NCI-H1105 (cell line): Measurements from ENCODE around the gene OR2AE1.
A peak's percentile ranks its signal among the peaks of the same experiment; 100 is the strongest.

ENCODE experiments used
- DNase-seq: peaks from one replicate; lab custom pipeline; 2025; lab: John Stamatoyannopoulos, UW

OR2AE1 gene

DNA sequence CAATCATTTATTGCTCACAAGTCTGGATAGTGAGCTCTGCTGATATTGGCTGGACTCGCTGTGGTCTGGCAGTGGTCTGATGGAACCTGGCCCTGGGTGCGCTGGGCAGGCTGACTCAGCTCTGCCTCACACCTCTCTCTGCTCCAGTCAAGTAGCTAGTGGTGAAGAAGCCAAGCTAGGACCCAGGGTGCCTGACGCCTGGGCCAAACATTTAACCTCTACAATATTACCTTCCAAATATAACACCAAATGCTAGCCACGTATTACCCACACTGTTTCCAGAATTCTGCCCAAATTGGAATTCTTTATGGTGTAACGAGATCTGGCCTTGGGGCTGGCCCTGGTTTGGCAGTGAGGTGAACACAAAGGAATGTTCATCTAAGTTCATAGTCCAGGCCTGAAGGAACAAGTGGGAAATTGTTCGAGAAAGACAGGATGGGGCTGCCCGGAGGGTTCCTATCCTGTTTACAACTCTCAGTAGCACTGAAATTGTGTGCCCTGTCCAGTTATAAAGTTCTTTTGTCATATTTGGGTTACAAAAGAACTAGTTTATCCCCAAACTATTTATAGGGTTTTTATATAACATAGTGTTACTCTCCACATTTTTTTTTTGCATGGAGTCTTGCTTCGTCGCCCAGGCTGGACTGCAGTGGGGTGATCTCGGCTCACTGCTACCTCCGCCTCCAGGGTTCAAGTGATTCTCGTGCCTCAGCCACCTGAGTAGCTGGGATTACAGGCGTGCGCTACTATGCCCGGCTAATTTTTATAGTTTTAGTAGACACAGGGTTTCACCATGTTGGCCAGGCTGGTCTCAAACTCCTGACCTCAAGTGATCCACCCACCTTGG lies 16.3 kb downstream of the OR2AE1 start:
- no peak for DNase-seq

DNA sequence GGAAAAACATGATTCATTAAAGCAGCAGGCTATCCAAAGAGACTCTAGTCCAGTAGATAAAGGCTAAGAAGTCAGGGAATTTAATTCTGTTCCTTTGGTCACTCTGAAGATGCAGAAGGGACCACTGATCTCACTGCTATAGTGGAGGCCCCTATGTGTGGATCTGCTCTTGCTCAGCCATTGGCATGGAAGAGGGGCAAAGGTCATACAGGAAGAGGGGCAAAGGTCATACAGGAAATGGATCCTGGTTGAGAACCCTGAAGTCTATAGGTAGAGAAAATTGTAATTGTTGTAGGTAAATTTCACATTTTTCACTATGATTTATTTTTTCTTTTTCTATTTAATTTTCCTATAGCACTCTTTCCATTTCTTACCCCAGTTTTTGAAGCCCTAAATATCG lies 21.6 kb downstream of the OR2AE1 start:
- DNase-seq, result no peak

DNA sequence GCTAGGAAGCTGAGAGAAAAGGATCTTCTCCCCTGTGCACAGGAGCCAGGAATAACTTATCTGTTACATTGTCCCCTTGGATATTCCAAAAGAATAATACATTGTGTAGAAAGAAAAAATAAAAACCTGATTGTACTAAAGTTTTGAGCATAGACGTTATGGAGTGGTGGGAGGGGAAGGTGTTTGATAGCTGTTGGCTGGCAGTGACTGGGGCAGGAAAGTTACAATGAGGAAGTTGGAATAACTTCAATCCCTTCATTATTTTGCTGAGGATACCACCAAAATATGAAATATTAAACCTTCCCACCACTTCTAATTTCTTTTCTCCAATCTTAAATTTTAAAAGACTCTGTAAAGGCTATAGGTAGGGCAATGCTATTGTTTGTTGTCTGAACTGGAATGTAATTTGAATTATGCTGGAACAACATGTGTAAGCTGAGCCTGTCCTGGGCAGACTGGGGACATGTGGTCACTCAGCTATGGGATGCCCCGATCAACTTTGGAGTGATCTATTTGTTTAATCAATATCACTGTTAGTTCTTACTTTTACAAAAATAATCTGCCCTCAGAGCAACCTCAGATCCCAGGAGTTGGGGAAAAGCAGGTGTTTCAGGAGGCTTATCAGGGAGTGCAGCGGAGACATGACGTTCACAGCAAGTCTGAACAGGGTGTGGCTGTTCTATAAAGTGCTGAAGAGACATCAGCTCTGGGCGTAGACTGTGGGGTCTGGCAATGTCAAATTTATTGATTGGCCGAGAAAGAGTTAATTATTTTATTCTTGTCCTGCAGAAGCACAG lies 28.2 kb downstream of the OR2AE1 start:
- no peak for DNase-seq

DNA sequence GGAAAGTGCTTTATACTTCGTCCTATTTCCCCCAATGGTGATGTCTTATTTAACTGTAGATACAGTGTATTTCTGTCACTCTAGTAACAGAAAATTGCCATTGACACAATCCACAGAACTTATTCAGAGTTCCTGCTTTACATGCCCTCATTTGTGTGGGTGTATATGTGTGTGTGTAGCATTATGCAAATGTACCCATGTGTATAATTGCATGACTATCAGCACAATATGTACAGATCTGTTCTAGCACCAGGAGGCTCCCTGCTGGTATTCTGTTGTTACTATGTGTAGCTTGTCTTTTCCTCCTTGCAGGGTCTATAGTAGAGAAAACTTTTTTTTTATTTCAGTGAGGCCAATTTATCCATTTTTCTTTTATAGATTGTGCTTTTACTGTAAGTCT lies 32.5 kb downstream of the OR2AE1 start:
- no peak for DNase-seq

DNA sequence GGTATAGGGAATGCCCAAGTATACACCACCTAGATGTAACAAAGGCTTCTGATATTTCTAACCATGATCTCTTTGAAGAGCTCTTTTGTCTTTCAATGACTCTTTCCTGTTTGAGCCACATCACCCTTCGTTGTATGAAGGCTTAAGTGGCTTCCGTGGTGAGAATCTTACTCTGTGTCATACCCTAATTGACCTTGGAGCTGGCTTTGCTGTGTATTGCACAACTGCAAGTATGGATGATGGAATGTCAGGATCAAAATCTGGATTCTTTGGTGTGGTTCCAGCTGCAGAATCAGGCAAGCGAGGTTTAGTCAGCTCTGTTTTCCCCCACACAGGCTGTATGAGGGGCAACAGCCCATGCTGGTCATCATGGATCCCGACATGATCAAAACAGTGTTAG lies 33.0 kb downstream of the OR2AE1 start:
- no peak for DNase-seq

DNA sequence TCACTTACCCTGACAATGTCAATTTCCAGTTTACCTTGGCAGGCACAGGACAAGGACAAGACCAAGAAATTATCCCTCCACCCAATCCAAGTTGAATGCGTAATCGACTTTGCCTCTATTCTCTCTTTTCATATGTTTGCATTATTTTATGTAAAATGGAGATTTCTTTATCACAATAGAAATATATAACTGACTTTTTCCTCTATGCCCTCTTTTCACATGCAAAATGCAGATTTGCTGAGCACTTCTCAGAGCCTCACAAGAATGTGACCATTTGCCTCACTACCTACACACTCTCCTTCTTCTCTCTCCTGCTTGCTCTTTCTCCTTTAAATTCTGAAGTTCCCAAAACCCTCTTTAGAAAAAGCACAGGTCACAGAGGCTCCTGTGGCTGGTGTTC lies 33.9 kb downstream of the OR2AE1 start:
- DNase-seq, result no peak

DNA sequence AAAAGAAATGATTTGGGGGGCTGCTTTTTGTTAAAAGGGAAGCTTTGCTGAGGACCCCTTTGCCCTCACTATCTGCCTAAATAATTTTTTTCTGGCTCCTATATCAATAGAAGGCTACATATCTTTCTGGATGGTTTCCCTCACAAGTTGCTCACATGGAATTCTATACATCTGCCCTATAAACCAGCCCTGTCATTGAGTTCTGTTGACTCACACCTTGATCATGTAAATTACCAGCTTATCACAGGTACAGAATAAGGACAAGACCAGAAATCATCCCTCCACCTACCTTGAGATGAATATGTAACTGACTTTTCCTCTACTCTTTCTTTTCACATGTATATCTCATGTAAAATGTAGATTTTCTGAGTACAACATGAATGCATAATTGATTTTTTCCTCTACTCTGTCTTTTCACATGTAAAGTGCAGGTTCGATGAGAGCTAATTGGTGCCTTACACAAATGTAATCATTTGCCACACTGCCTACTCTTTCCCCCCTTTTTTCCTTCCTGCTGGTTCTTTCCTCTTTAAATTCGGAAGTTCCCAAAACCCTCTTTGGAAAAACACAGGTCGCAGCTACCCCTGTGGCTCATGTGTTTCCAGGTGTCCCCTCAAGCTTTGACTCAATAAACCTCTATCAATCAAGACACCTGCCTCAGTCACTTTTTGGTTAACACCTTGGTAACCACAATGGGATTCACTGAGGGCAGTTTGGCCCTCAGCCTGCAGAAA lies 36.5 kb downstream of the OR2AE1 start:
- no peak for DNase-seq

DNA sequence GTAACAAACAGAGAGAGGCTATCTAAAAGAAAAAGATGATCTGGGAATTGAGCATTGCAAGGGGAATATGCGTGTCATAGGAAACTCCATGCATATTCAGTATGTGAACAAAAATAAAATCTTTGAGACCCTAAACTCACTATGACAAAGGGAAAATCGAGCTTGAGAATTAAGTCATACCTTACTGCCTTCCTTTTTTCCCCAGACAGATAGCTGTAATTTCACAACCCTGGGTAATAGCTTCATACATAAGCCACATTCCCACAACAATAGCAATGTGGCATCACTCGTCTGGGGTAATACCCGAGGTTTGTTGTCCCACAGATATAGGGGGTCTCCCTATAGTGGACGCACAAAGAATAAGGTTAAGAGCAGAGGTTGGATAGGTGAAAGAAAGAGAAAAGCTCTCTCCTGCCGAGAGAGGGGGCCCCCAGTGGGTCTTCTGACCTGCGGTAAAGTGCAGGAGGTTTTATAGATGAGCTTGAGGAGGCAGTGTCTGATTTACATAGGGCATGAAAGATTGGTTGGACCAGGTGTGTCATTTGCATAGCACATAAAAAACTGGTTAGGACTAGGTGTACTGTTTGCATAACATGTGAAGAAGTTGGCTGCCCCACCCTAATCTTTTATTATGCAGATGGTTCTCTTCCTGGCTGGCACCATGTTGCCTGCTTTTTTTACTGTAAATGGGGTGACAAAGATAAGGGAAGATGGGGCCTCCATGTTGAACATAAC lies 37.4 kb downstream of the OR2AE1 start:
- peak; percentile 1 for DNase-seq

DNA sequence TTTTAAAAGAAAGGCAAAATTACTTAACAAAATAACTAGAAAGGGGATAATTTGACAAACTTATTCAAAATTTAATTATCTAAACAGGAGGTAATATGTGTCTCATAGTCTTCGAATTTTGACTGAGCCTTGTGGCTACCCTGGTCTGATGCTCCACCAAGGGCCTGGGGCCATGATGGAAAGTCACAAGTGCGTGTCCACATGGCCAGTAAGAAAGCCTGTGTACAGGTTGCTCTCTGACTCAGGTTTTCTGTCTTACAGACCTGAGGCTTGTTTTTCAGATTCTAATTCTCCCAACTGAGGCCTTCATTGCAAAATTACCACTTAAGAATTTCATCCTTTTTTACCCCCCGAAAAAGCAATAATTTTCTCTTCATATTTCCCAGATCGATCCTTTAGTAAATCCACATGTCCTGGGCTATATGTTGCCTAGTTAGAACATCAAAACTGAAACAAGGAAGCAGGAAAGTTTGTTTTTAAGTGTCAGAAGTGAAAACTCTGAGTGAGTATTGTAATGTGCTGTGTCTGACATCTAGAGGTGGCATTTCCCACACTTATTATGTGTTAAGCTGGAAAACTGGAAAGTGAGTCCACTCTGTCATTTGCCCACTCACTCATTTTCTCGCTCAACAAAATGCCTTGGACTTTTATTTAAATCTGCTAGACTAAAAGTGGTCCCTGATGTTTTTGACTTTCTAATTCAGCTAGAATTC lies 39.0 kb downstream of the OR2AE1 start:
- no peak for DNase-seq

DNA sequence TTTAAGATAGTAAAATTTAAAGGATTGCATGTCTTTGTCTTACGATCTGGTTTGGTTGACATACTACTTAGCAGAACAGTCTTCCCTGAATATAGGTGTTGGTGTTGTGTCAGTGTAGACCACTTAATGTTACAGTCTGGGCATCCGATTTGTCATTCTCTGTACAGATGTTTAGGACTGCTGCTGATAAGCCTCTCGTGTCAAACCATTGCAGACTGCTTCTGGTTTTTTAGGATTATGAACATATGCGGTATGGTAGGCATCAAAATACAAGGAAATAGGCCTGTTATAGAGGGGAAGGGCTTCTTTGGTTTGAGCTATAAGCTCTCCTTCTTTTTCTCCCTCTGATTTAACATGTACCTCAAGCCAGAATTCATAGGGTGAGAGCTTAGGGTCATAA lies 41.6 kb downstream of the OR2AE1 start:
- no peak for DNase-seq

DNA sequence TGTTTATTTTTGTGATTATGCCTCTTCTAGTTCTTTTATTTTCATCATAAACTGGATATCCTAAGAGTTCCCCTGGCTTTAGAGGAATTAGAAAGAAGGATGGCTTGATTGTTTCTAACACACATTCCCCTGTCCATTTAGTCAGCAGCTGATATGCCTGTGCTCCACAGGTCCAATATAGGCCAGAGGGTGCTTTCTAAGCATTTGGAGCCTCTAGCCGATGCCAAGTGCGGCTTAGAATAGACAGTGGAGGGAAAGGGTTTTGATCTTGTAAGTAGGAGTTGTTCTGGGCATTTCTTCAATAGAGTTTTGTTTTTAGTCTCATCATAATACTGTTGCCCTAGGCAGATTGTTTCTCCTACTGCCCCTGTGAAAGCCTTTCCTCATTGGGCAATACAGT lies 42.5 kb downstream of the OR2AE1 start:
- no peak for DNase-seq

DNA sequence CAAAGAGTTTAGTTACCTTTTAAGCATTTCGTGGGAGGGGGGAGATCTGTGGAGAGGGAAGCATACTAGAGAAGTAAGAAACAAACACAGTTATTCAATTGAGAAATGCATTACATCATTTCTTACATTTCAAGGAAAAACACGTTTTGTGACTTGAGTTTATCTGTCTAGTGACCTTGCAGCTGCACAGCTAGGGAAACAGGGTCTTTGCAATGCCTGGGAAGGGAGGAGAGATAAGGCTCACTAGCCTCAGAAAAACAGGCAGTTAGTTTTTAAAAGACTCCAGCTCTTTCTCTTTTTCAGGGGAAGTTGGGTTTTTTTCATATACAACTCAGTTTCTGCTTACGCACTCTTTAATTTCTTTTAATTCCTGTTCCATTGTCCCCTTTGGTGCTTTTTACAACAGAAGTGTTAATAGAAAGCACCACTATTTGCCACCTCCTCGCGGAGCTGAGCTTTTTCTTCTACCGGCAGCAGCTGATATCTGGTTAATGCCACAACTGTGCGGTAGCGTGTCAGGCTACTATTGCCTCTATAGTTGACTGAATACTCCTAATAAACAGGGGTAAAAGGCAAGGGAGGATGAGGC lies 43.5 kb downstream of the OR2AE1 start:
- DNase-seq, result no peak

DNA sequence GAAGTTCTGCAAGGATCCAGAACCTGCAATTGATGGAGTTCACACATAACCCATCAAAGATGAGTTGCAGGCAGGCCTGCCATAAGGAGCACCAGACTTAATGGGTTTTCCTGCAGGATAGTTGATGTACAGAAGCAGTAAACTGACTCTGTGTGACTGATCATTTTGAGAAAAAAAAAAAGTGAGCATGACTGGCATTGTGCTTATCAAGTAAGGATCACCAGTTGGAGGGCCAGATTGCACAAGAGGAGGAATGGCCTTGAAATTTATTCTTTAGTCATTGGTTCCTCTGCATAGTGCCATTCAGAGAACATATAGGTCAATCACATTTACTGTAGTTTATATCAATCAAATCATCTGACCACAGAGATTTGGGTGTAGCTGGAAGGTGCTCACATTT lies 45.2 kb downstream of the OR2AE1 start:
- DNase-seq, result no peak

DNA sequence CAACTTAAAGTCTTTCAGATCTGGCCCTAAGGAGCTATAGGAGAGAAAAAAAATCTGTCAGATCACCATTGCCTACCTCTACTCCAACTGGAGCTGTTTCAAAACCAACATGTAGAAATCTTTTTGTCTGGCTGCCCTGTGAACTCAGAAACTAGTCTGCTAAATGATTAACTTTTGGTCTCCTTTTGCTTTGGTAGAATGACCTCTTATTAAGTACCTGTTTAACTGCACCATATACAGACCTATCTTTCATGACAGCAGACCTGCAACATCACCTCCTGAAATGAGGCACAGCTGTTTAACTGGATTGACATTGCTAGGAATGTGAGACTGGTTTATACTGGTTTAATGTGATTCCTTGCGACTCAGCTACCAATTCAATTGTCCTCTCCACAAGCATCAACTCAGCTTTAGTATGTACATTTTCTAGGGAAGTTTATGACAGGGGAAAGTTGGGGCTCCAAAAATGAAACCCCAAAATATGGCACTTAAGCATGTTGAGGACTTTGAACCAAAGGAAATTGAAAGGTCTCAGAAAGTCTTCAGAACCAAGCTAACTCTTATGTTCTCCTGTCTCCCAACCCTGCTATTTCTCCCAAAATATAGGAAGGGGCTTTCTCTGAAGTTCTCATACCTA lies 47.2 kb downstream of the OR2AE1 start:
- no peak for DNase-seq

DNA sequence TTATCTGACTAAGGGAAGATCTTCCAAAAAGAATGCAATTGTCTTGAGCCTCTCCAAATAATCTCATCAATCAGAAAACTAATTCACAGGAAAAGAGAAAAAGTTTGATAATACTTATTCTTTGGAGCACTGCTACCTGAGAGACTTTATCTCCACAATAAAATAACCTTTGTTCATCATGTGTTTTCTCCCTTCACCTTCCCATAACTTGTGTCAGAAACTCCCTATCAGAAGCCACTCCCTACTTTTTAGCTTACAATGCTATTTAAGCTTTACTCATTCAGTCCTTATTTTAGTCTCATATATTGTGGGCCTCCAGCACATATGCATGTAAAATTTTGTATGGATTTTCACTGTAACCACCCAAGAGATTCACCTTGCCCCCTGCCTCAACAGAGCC lies 48.0 kb downstream of the OR2AE1 start:
- no peak for DNase-seq

DNA sequence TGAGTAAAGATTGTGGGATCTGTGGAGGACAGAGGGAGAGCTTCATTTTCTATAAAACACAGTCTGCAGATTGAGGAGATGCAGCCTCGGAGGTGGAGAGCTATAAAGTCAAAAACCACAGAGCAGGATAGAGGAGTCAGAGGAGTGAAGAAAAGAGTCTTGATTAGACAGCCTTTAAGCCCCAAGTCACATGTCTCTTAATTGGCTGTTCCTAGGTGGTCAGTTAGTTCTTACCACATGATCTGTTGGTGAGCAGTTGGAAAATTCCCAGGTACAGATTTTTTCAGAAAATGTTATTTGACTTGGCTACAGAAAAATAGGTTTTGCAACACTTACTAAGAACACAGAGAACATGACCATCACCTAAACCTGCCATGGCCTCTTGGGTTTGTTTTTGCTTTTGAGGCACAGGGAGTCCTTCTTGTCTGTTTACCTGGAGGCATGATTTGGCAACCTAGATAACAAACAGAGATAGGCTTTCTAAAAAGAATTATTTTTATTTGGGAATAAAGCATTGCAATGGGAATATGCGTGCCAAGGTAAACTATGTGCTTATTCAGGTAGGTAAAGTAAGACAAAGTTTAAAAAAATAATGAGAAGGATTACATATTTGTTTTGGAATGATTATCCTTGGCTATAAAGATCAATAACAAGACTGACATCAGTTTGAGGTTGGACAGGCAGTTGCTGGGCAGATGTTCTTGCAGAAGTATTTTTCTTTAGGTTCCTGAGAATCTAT lies 49.6 kb downstream of the OR2AE1 start:
- DNase-seq, result no peak
